Stomach (tissue), 9 donors: Measurements from ENCODE around the gene MTERF1. TPM values are rescaled to one million over a fixed set of nuclear protein-coding genes. Genes with fewer than 3 reads are reported as not detected.
"Not testable (repeated sequence)": the region's sequence is repeated elsewhere in the genome, so short reads cannot be mapped to it uniquely, and the experiment has no call there.

Experiments
- DNase-seq, 2 donors: peaks; one replicate each; pipeline versions ENCODE4 v3.0.0 to v3.0.0-alpha.2; 2013 to 2019
- H3K27ac ChIP-seq, 5 donors: fragments of 200-600 bp in 4 of 5; sonication (generic) in 4 of 5; one replicate each; pipeline ENCODE4 v1.5.1; 2013 to 2019; ENCODE audit warnings: mild to moderate bottlenecking in 1 of 5, moderate library complexity in 1 of 5
- H3K27me3 ChIP-seq, 3 donors: fragments of 200-600 bp; sonication (generic); one replicate each; pipeline ENCODE4 v1.5.1; 2017 to 2019; ENCODE audit warnings: mixed run types in 1 of 3
- H3K36me3 ChIP-seq, 4 donors: fragments of 200-600 bp; sonication (generic); 1 replicate in 3 of 4; 2 replicates in 1 of 4; pipeline ENCODE4 v1.5.1; 2016 to 2019
- H3K4me1 ChIP-seq, 4 donors: fragments of 200-600 bp; sonication (generic); one replicate each; pipeline ENCODE4 v1.5.1; 2016 to 2019
- H3K4me3 ChIP-seq, 4 donors: fragments of 200-600 bp; sonication (generic) in 3 of 4; one replicate each; pipeline ENCODE4 v1.5.1; 2016 to 2019; ENCODE audit warnings: mild to moderate bottlenecking in 1 of 4
- H3K9me3 ChIP-seq, 4 donors: fragments of 200-600 bp; sonication (generic); one replicate each; pipeline ENCODE4 v1.5.1; 2016 to 2019
- EP300 ChIP-seq: sonication (generic); formaldehyde crosslinking; IDR thresholded peaks from one replicate; pipeline ENCODE4 v1.6.1; 2017; ENCODE audit warnings: antibody characterized with exemption
- POLR2A ChIP-seq, 4 donors: fragments of 450-650 bp; IDR thresholded peaks; one replicate each; pipeline ENCODE4 v1.6.1; 2016; ENCODE audit warnings: antibody characterized with exemption in 4 of 4, control low read depth in 2 of 4, mild to moderate bottlenecking in 1 of 4, moderate library complexity in 1 of 4
- POLR2AphosphoS5 ChIP-seq, 3 donors: sonication (generic); formaldehyde crosslinking; IDR thresholded peaks; one replicate each; pipeline ENCODE4 v1.6.1; 2016; ENCODE audit warnings: antibody characterized with exemption in 3 of 3
- WGBS, 5 donors: extraction: QIAGEN DNeasy Blood & Tissue Kit in 3 of 5; methylation state at CpG; one replicate each; pipeline versions ENCODE4 v1.1.5 to v1.1.7; 2013 to 2018; 5-methylcytosine and 5-hydroxymethylcytosine counted together
- intact Hi-C: fragments of 100-400 bp; cut with DNase I; formaldehyde crosslinking; loops from one replicate; pipeline ENCODE4 v1.15.1; 2023; ENCODE audit warnings: low total_unique reads
- polyA plus RNA-seq, 3 donors: library from polyadenylated mRNA; stranded (reverse); fragments of 200-250 nt; gene quantifications; one replicate each; pipeline ENCODE4 v1.2.3, GENCODE V29; 2013
- total RNA-seq, 5 donors: library from RNA; depleted of rRNA; stranded (reverse); fragments of >200 nt; gene quantifications; one replicate each; pipeline versions ENCODE4 v1.1.0 to v1.2.3, GENCODE V29; 2014 to 2016
- TF ChIP-seq, protein P1 (sequence below), 7 experiments: fragments of 450-650 bp in 4 of 7; fragments of 200-600 bp in 3 of 7; sonication (generic) in 3 of 7; IDR thresholded peaks; one replicate each; pipeline ENCODE4 v1.5.1; 2016 to 2019; ENCODE audit warnings: antibody characterized with exemption in 7 of 7, control low read depth in 2 of 7, mild to moderate bottlenecking in 1 of 7
- donor health status: healthy with polysubstance abuse.
- donor health status: Bipolar disorder and iron deficiency.
- donor health status: healthy.

The MTERF1 gene
- total and polyA plus RNA-seq, 8 donors = 1.2 to 19.0 (median 7.8) TPM

DNA sequence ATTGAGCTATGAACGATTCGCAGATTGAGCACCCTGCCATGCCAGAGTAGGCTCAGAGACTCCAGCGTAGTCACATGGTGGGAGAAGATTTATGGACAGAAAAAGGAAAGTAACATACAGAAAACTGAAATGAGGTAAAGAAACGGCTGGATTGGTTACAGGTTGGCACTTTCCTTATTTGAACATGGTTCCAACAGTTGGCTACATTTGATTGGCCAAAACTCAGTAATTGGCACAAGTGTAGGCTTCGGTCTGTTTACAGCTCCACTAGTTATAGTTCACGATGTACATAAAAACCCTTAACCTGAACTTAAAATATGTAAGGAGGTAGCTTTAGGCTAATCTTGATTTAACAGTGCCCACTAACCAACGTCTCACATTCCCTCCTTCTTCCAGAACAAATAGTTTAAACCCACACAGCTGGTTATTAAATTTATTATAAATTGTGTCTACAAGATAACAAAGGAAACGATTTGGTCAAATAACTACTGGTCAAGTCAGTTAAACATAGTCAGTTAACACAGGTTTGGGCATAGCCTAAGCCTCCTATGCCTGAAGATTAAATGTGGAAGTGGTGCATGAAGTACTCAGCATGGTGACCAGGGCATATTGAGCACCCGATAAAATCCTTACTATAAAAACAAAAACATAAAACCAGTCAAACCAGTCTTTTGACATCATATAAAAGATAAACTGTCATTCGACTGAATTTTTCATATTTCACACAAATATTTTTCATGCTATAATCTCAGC lies 17.9 kb upstream of the MTERF1 start:
- TF ChIP-seq POLR2AphosphoS5 (IDR thresholded peaks at IDR 0.05) (no peak), EP300 (no peak), POLR2A (IDR thresholded peaks at IDR 0.05) (no peak)
- TF ChIP-seq, protein P1, sequence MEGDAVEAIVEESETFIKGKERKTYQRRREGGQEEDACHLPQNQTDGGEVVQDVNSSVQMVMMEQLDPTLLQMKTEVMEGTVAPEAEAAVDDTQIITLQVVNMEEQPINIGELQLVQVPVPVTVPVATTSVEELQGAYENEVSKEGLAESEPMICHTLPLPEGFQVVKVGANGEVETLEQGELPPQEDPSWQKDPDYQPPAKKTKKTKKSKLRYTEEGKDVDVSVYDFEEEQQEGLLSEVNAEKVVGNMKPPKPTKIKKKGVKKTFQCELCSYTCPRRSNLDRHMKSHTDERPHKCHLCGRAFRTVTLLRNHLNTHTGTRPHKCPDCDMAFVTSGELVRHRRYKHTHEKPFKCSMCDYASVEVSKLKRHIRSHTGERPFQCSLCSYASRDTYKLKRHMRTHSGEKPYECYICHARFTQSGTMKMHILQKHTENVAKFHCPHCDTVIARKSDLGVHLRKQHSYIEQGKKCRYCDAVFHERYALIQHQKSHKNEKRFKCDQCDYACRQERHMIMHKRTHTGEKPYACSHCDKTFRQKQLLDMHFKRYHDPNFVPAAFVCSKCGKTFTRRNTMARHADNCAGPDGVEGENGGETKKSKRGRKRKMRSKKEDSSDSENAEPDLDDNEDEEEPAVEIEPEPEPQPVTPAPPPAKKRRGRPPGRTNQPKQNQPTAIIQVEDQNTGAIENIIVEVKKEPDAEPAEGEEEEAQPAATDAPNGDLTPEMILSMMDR (IDR thresholded peaks at IDR 0.05) = no peak
- peak overlapping the region in 3 of 5 donors; percentile 5 to 54 (median 28) for H3K27ac ChIP-seq
- H3K27me3 ChIP-seq = no peaks in the 10 kb centered on the region
- no peaks in the 10 kb centered on the region for H3K36me3 ChIP-seq
- DNase-seq = no peak
- intact Hi-C loops = no loop called here
- H3K9me3 ChIP-seq = no peaks in the 10 kb centered on the region
- WGBS, 5 donors = 25 to 57% (median 40%) methylated on average over 10 of the region's 10 CpGs
- peak overlapping the region; percentile 19 to 34 (median 29) for H3K4me3 ChIP-seq
- no peaks in the 10 kb centered on the region for H3K4me1 ChIP-seq

DNA sequence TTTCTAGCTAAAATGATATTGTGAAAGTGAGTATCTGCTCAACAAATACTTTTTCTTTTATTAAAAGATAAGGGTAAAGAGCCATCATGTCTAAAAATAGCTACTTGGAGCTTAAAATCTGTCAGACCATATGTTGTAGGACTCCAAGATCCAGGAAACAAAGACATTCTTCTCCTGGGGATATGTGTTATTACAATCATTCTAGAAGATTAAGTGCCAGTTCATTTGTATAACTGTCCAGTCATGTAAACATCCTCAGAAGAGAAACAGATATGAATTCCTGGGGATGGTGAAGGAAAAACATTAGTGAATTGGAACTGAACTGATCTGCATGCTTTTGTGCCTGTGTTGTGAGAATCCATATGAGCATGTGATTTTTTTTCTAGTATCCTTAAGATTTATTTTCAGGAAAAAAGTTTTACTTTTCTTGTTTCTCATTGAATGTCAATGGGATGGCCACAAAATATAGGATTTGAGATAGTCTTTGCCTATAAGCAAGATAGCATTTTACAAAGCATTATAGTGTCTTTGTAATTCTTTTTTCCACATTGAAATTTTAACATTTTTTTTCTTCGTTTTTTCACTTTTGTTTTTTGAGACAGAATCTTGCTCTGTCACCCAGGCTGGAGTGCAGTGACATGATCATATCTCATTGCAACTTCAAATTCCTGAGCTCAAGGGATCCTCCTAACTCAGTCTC lies 14.4 kb upstream of the MTERF1 start:
- peak in 1 of 2 donors; percentile 12 for DNase-seq
- Histone ChIP-seq H3K27ac (no peak overlapping the region), H3K9me3 (no peaks in the 10 kb centered on the region), H3K27me3 (no peaks in the 10 kb centered on the region), H3K4me3 (no peak overlapping the region), H3K36me3 (no peaks in the 10 kb centered on the region), H3K4me1 (no peaks in the 10 kb centered on the region)
- intact Hi-C loops = no loop called here
- TF ChIP-seq EP300 (no peak), POLR2AphosphoS5 (IDR thresholded peaks at IDR 0.05) (no peak), POLR2A (IDR thresholded peaks at IDR 0.05) (no peak)
- TF ChIP-seq, protein P1 (IDR thresholded peaks at IDR 0.05) = no peak
- 65 to 86% (median 73%) methylated on average over 1 of the region's 1 CpG for WGBS, 5 donors

DNA sequence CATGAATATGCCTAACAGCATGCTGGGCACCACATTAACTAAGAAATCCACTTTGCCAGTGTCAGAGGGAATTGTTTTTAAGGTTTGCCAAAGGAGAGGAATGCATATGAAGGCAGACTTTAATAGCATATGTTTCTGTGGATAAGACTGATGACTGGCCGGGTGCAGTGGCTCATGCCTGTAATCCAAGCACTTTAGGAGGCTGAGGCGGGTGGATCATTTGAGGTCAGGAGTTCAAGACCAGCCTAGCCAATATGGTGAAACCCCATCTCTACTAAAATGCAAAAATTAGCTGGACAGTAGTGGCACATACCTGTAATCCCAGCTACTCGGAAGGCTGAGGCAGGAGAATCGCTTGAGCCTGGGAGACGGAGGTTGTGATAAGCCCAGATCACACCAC lies 13.2 kb upstream of the MTERF1 start:
- H3K9me3 ChIP-seq, H3K4me3 ChIP-seq, H3K27me3 ChIP-seq, DNase-seq, intact Hi-C loops, H3K27ac ChIP-seq, H3K4me1 ChIP-seq, H3K36me3 ChIP-seq: not testable (repeated sequence)
- 78 to 95% (median 90%) methylated on average over 5 of the region's 5 CpGs for WGBS, 5 donors

DNA sequence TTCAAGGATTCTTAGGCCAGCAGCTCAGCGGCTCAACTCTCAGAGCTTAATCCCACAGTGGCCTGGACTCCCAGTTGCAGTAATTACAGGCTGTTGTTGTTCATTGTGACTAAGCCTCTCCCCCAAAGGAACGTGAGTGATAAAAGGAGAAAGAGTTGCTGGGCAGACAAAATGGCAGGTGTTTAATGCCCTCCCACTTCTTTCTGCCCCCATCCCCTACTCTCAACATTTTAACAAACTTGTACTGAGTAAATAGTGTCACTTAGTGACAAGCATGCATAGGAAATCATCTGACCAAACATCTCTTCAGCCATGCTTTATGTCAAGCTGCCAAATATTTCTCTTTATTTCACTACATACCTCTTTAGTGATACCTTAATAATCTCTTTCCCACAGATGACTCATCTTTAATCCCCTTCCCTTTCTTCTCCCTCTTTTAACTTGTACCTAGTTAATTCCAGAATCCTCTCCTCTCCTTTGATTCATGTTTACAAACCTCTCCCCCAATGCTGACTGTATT lies 12.4 kb upstream of the MTERF1 start:
- no peaks in the 10 kb centered on the region for H3K36me3 ChIP-seq
- peaks cover 0 to 11% (median under 1%) of the 10 kb centered on the region in 4 donors for H3K9me3 ChIP-seq
- DNase-seq = no peak
- 40 to 50% (median 46%) methylated on average over 2 of the region's 2 CpGs for WGBS, 5 donors
- intact Hi-C loops = no loop called here
- H3K4me1 ChIP-seq = no peaks in the 10 kb centered on the region
- no peaks in the 10 kb centered on the region for H3K27me3 ChIP-seq
- TF ChIP-seq POLR2A (IDR thresholded peaks at IDR 0.05) = no peak
- no peak overlapping the region for H3K27ac ChIP-seq
- no peak overlapping the region for H3K4me3 ChIP-seq

DNA sequence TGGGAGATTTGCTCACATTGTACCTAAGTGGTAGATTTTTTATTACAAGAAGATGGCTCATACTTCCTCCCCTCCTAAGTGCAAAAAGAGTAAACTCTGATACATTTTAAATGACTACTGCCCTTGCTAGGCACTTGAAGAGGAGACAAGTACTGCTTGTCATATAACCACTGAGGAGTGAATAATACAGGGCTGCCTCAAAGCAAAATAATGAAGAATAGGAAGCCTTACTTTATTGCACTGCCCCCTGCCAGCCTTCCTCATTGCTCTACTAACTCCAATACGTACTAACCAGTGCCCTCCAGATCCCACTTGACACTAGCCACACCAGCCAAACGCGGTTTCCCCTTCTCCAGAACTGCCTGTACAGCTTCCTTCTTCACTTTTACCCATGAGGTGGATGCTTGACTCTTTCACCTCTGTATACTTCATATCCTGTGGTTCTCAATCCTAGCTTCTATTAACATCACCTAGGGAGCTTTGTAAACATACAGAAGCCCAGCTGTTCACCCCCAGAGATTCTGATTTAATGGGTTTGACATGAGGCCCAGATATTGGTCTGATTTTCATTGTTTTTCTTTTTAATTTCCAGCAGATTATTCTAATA lies 11.7 kb upstream of the MTERF1 start:
- no peaks in the 10 kb centered on the region for H3K27me3 ChIP-seq
- H3K27ac ChIP-seq = no peak overlapping the region
- peaks cover 0 to 18% (median 3%) of the 10 kb centered on the region in 4 donors for H3K9me3 ChIP-seq
- H3K4me3 ChIP-seq = no peak overlapping the region
- WGBS, 5 donors = 45 to 70% (median 59%) methylated on average over 3 of the region's 3 CpGs
- H3K36me3 ChIP-seq = no peaks in the 10 kb centered on the region
- H3K4me1 ChIP-seq = no peaks in the 10 kb centered on the region
- TF ChIP-seq EP300 (no peak), POLR2A (IDR thresholded peaks at IDR 0.05) (no peak), POLR2AphosphoS5 (IDR thresholded peaks at IDR 0.05) (no peak)
- TF ChIP-seq, protein P1 (IDR thresholded peaks at IDR 0.05) = no peak
- no peak for DNase-seq
- intact Hi-C loops = no loop called here

DNA sequence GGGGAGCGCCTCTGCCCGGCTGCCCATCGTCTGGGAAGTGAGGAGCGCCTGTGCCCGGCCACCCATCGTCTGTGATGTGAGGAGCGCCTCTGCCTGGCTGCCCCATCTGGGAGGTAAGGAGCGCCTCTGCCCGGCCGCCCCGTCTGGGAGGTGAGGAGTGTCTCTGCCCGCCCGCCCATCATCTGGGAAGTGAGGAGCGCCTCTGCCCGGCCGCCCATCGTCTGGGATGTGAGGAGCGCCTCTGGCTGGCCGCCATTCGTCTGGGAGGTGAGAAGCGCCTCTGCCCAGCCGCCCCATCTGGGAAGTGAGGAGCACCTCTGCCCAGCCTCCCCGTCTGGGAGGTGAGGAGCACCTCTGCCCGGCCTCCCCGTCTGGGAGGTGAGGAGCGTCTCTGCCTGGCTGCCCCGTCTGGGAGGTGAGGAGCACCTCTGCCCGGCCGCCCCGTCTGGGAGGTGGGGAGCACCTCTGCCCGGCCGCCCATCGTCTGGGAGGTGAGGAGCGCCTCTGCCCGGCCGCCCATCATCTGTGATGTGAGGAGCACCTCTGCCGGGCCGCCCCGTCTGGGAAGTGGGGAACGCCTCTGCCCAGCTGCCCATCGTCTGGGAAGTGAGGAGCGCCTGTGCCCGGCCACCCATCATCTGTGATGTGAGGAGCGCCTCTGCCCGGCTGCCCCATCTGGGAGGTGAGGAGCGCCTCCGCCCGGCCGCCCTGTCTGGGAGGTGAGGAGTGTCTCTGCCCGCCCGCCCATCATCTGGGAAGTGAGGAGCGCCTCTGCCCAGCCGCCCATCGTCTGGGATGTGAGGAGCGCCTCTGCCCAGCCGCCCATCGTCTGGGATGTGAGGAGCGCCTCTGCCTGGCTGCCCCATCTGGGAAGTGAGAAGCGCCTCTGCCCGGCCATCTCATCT lies 8.0 kb upstream of the MTERF1 start:
- DNase-seq, intact Hi-C loops: not testable (repeated sequence)

More for the DNA sequence above, 8.0 kb upstream of the MTERF1 start:
- H3K4me3 ChIP-seq, H3K36me3 ChIP-seq, H3K27ac ChIP-seq, H3K4me1 ChIP-seq, H3K27me3 ChIP-seq: not testable (repeated sequence)
- peaks cover 0 to 23% (median 3%) of the 10 kb centered on the region in 4 donors for H3K9me3 ChIP-seq
- 93 to 97% (median 95%) methylated on average over 23 to 60 of the region's 60 CpGs for WGBS, 5 donors
